ENCODE results near the gene NSL1.

- TF ChIP-seq EZH2 (IDR thresholded peaks at IDR 0.05) (no peak), CTCF (IDR thresholded peaks at IDR 0.05) (no peak)
Measured at GRCh38 chr1:212769459-212770167, 22.0 kb downstream of the NSL1 start.
